Epithelial cell of esophagus (primary cell): Measurements from ENCODE around the gene KLHL13.
A peak's percentile ranks its signal among the peaks of the same experiment; 100 is the strongest.

ENCODE experiments used
- DNase-seq: peaks from one replicate; pipeline ENCODE4 v3.0.0; 2010; ENCODE audit warnings: low read depth
- H3K4me3 ChIP-seq: 2 replicates; pipeline ENCODE4 v1.5.1; 2011; ENCODE audit warnings: mild to moderate bottlenecking, low read length, control low read depth
- CTCF ChIP-seq: IDR thresholded peaks from 2 replicates; pipeline ENCODE4 v1.5.1; 2011; ENCODE audit warnings: low read depth, mild to moderate bottlenecking, low read length, control low read depth, inconsistent platforms; ENCODE audit not compliant: insufficient read depth; ENCODE audit errors: missing control alignments

Gene KLHL13

DNA sequence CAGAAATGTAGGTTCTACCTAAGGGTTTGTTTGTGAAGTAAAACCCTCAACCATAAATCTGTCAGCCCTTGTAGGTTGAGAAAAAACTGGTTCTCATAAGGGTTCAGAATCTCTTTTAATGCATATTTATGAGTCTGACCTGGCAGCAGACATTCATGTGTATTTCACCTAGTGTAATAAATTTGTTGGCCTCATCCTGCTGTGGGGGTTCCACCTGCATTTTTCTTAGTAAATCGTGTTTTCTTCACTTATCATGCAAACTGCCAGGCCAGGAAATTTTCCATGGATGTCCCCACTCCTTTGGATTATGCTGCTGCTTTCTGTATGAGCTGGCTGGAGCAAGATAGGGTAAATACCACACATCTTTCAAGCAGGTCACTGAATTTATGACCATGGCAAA, 42.4 kb downstream of the KLHL13 start:
- H3K4me3 ChIP-seq = no peak overlapping the region
- no peak for TF ChIP-seq CTCF
- no peak for DNase-seq

GRCh38 chrX:118066867-118067515, 49.6 kb downstream of the KLHL13 start:
- peak; percentile 77 for DNase-seq
- no peak overlapping the region for H3K4me3 ChIP-seq
- TF ChIP-seq CTCF = no peak

DNA sequence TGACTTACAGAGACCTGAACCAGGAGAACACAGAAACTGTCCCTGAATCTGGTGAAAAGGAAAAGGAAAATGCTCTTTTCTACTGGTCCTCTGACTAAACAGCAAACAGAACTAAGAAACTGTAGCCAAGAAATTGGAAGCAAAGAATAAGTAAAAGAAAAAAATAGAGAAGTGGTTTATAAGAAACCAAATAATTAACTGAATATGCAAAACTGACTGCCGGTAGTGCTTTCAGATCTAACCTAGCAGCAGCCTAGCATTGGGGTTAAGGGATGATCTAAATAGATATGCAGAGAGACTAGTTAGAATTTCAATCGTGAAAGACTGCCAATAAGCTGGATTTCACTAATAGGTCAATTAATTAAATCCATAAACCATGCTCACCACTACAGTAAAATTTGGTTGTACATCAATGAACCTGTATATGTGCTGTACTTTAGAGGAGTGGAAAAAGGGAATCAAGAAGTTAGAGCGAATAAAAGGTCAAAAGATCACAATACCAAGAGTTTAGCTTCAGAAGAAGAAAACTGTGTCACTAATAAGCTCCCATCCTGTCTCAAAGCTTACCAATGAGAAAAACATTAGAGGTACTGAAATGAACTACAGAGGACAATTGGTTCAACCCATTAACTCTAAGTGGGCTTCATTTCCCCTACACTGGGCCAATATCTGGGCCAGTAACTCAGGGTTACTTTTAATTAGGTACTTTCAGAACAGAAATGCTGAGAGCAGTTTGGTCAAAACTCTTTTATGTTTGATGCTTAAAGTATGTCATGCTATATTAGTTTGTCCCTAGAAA, 53.6 kb downstream of the KLHL13 start:
- no peak overlapping the region for H3K4me3 ChIP-seq

DNA sequence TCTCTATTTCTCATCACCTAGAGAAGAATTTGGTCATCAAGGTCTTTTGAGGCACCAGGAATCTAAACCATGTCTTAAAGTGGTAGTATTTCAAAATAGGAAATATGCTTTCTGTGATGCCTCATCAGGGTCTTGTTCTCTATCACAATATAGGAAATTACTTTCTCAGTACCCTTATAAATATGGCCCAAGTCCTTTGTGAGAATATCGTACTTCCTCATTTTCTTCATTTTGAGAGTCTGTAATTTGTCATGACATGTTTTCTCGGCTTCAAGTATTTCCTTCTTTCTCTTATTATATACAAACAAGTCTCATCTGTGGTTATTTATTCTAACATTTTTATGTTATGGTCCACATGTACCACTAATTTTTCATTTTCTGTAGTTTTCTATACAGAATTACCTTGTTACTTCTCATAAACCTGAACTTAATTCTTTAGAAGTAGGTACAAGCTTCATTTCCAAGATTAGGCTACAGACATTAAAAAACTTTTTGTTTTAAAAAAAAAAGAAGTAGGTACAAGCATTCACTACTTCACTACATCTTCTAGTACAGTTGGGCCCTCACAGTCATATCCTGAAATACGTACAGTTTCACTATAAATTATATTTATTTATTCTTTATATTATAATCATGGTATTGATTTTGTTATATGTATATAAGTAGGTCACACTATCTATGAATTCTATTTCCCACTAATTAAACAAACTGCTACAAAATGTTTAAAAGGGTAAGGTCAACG, 54.4 kb downstream of the KLHL13 start:
- no peak overlapping the region for H3K4me3 ChIP-seq
- no peak for TF ChIP-seq CTCF
- DNase-seq = no peak

More for the DNA sequence above, 53.6 kb downstream of the KLHL13 start:
- DNase-seq = no peak
- TF ChIP-seq CTCF = no peak

DNA sequence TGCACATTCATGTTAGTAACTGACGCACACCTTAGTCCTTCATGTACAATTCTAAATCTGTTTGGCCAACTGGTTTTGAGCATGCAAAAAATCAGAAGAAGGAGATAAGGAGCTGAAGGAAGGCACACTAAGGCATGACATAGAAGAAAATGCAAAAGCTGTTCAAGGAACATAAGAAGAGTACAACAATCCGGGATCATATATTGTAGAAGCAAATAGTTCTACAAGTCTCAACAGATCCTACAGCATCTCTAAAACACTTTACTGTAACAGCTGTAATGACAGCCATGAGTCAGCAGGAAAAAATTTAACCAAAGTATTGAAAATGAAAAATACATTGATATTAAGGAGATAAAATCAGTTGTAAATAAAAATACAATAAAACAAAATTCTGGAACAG, 57.7 kb downstream of the KLHL13 start:
- TF ChIP-seq CTCF = no peak
- H3K4me3 ChIP-seq = no peak overlapping the region
- peak; percentile 45 for DNase-seq

DNA sequence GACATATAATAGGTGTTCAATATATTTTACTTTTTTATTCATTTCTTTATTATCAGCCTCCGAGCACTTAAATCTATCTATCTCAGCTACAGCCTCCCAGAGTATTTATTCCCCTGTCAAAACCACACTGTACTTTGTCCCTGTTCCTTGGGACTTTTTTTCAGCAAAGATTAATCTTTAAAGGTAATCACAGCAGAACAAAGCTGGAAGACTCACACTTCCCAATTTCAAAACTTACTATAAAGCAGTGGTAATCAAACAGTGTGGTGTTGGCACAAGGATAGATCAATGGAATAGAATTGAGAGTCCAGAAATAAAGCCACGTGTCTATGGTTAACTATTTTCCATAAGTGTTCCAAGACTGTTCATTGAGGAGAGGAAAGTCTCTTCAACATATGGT, 59.7 kb downstream of the KLHL13 start:
- no peak for TF ChIP-seq CTCF
- no peak for DNase-seq
- no peak overlapping the region for H3K4me3 ChIP-seq
